A673 (cell line): Measurements from ENCODE around the gene COQ8B. TPM values are rescaled to one million over a fixed set of nuclear protein-coding genes. Genes with fewer than 3 reads are reported as not detected.
A peak's percentile ranks its signal among the peaks of the same experiment; 100 is the strongest.

ENCODE experiments used
- BruUV-seq: library from RNA; stranded (reverse); fragments of 400-500 nt; replicated peaks from 2 replicates; lab custom pipeline; 2021; lab: Mats Ljungman, UMichigan
- CTCF ChIA-PET: fragments of 300-600 bp; sonication (Branson Sonifier 250); formaldehyde crosslinking; loops from one replicate; lab custom pipeline; 2022; ENCODE audit warnings: antibody characterized with exemption; lab: Charles Lee
- POLR2A ChIA-PET: fragments of 300-600 bp; sonication (Branson Sonifier 250); formaldehyde crosslinking; loops from one replicate; lab custom pipeline; 2022; ENCODE audit warnings: antibody characterized with exemption; ENCODE audit not compliant: low non-redundant PET; lab: Charles Lee
- DNase-seq: peaks from one replicate; pipeline ENCODE4 v3.0.0-alpha.2; 2015; ENCODE audit warnings: low spot score
- H3K27ac ChIP-seq: fragments of 200-600 bp; sonication (generic); 2 replicates; pipeline ENCODE4 v1.5.1; 2016; ENCODE audit warnings: mixed run types, low read depth, mild to moderate bottlenecking, mixed read lengths, antibody characterized with exemption, low read length; ENCODE audit not compliant: poor library complexity, severe bottlenecking
- H3K27me3 ChIP-seq: fragments of 200-600 bp; sonication (generic); replicated peaks from 2 replicates; pipeline ENCODE4 v1.6.1; 2017; ENCODE audit warnings: mixed run types, low read depth, mild to moderate bottlenecking, mixed read lengths, antibody characterized with exemption, low read length; ENCODE audit not compliant: insufficient read depth, poor library complexity
- H3K36me3 ChIP-seq: fragments of 200-600 bp; sonication (generic); 2 replicates; pipeline ENCODE4 v1.6.1; 2016; ENCODE audit warnings: mixed run types, mild to moderate bottlenecking, mixed read lengths, antibody characterized with exemption, low read length; ENCODE audit not compliant: insufficient read depth, poor library complexity, severe bottlenecking
- H3K4me1 ChIP-seq: fragments of 200-600 bp; sonication (generic); 2 replicates; pipeline ENCODE4 v1.6.1; 2017; ENCODE audit warnings: mixed run types, mild to moderate bottlenecking, mixed read lengths, antibody characterized with exemption, low read length; ENCODE audit not compliant: insufficient read depth, poor library complexity, severe bottlenecking
- H3K4me3 ChIP-seq: fragments of 200-600 bp; sonication (generic); 2 replicates; pipeline ENCODE4 v1.5.1; 2016; ENCODE audit warnings: low read depth, mixed run types, mild to moderate bottlenecking, mixed read lengths, low read length; ENCODE audit not compliant: poor library complexity, severe bottlenecking
- H3K9me3 ChIP-seq: fragments of 200-600 bp; sonication (generic); 2 replicates; pipeline ENCODE4 v1.6.1; 2016; ENCODE audit warnings: mixed run types, low read depth, mild to moderate bottlenecking, mixed read lengths, antibody characterized with exemption, low read length; ENCODE audit not compliant: poor library complexity, severe bottlenecking
- EZH2 ChIP-seq: fragments of 200-600 bp; sonication (generic); IDR thresholded peaks from 2 replicates; pipeline ENCODE4 v1.6.1; 2017; ENCODE audit warnings: borderline replicate concordance, low read depth, mild to moderate bottlenecking, mixed read lengths, antibody characterized with exemption, low read length; ENCODE audit not compliant: poor library complexity, severe bottlenecking
- intact Hi-C: fragments of 100-400 bp; cut with micrococcal nuclease; formaldehyde crosslinking; loops from one replicate; pipeline ENCODE4 v1.10.0; 2022; ENCODE audit not compliant: unreplicated experiment
- total RNA-seq: library from RNA; stranded (reverse); gene quantifications from 2 replicates; pipeline ENCODE4 v1.2.3, GENCODE V29; 2021
- TF ChIP-seq, protein P1 (sequence below): fragments of 300-800, 200-600 bp; sonication (generic); conservative IDR thresholded peaks from 2 replicates; pipeline ENCODE4 v1.5.1; 2017; ENCODE audit warnings: low read depth, mild to moderate bottlenecking, antibody characterized with exemption, low read length, moderate library complexity, mixed read lengths

COQ8B gene
- total RNA-seq, 1 experiment from 2014 or later: 34.1 TPM

- ChIA-PET POLR2A (no interaction called here), CTCF (no interaction called here)
- Histone ChIP-seq H3K36me3 (peaks cover 3% of the 10 kb centered on the region), H3K9me3 (no peaks in the 10 kb centered on the region), H3K4me3 (peak overlapping the region; percentile 68), H3K27me3 (no peaks in the 10 kb centered on the region), H3K27ac (peak overlapping the region; percentile 80), H3K4me1 (peaks cover 39% of the 10 kb centered on the region)
- TF ChIP-seq, protein P1, sequence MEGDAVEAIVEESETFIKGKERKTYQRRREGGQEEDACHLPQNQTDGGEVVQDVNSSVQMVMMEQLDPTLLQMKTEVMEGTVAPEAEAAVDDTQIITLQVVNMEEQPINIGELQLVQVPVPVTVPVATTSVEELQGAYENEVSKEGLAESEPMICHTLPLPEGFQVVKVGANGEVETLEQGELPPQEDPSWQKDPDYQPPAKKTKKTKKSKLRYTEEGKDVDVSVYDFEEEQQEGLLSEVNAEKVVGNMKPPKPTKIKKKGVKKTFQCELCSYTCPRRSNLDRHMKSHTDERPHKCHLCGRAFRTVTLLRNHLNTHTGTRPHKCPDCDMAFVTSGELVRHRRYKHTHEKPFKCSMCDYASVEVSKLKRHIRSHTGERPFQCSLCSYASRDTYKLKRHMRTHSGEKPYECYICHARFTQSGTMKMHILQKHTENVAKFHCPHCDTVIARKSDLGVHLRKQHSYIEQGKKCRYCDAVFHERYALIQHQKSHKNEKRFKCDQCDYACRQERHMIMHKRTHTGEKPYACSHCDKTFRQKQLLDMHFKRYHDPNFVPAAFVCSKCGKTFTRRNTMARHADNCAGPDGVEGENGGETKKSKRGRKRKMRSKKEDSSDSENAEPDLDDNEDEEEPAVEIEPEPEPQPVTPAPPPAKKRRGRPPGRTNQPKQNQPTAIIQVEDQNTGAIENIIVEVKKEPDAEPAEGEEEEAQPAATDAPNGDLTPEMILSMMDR: no peak
- TF ChIP-seq EZH2: no peak
- BruUV-seq: no TSS peak
- no peak for DNase-seq
- intact Hi-C loops: loop anchor here (10.0 kb wide), 1 partner anchor 87 kb away; no protein-coding TSS in a partner anchor
Observed at GRCh38 chr19:40717325-40717879, 716 bp upstream of the COQ8B start.

- intact Hi-C loops: loop anchor here (10.0 kb wide), 1 partner anchor 89 kb away; no protein-coding TSS in a partner anchor
- peak overlapping the region; percentile 68 for H3K4me3 ChIP-seq
- H3K9me3 ChIP-seq: no peaks in the 10 kb centered on the region
- TF ChIP-seq, protein P1: no peak
- no peak for TF ChIP-seq EZH2
- ChIA-PET POLR2A (no interaction called here), CTCF (no interaction called here)
- H3K27ac ChIP-seq: peak overlapping the region; percentile 80
- H3K4me1 ChIP-seq: peaks cover 39% of the 10 kb centered on the region
- no TSS peak for BruUV-seq
- peaks cover 3% of the 10 kb centered on the region for H3K36me3 ChIP-seq
- DNase-seq: no peak
- H3K27me3 ChIP-seq: no peaks in the 10 kb centered on the region
Observed at GRCh38 chr19:40716031-40716481, 630 bp downstream of the COQ8B start.

GRCh38 chr19:40714441-40715299 lies 2.0 kb downstream of the COQ8B start:
- peak overlapping the region; percentile 68 for H3K4me3 ChIP-seq
- ChIA-PET POLR2A (no interaction called here), CTCF (no interaction called here)
- intact Hi-C loops: loop anchor here (10.0 kb wide), 1 partner anchor 90 kb away; no protein-coding TSS in a partner anchor
- TF ChIP-seq, protein P1: no peak
- TF ChIP-seq EZH2: no peak
- no peaks in the 10 kb centered on the region for H3K27me3 ChIP-seq
- peaks cover 8% of the 10 kb centered on the region for H3K36me3 ChIP-seq
- H3K27ac ChIP-seq: peak overlapping the region; percentile 80
- BruUV-seq: no TSS peak
- H3K9me3 ChIP-seq: no peaks in the 10 kb centered on the region
- H3K4me1 ChIP-seq: peaks cover 37% of the 10 kb centered on the region
- DNase-seq: peak; percentile 97
